Suprapubic skin (tissue), 4 donors: ENCODE results near the gene SPRN. TPM values are rescaled to one million over a fixed set of nuclear protein-coding genes. Genes with fewer than 3 reads are reported as not detected.
A peak's percentile ranks its signal among the peaks of the same experiment; 100 is the strongest.
"Not testable (repeated sequence)": the region's sequence is repeated elsewhere in the genome, so short reads cannot be mapped to it uniquely, and the experiment has no call there.

Experiments
- DNase-seq, 2 donors: peaks; one replicate each; pipeline ENCODE4 v3.0.0-alpha.2; 2019; ENCODE audit warnings: low spot score in 2 of 2
- H3K27ac ChIP-seq: fragments of 200-600 bp; sonication (generic); one replicate; pipeline ENCODE4 v1.5.1; 2019
- H3K27me3 ChIP-seq: fragments of 200-600 bp; sonication (generic); one replicate; pipeline ENCODE4 v1.5.1; 2019
- H3K36me3 ChIP-seq: fragments of 200-600 bp; sonication (generic); one replicate; pipeline ENCODE4 v1.5.1; 2019
- H3K4me1 ChIP-seq: fragments of 200-600 bp; sonication (generic); one replicate; pipeline ENCODE4 v1.5.1; 2019
- H3K4me3 ChIP-seq: fragments of 200-600 bp; sonication (generic); one replicate; pipeline ENCODE4 v1.5.1; 2019; ENCODE audit warnings: mild to moderate bottlenecking
- H3K9me3 ChIP-seq: fragments of 200-600 bp; sonication (generic); one replicate; pipeline ENCODE4 v1.5.1; 2019
- EP300 ChIP-seq: sonication (generic); formaldehyde crosslinking; IDR thresholded peaks from one replicate; pipeline ENCODE4 v1.6.1; 2017; ENCODE audit warnings: antibody characterized with exemption
- POLR2A ChIP-seq, 2 donors: fragments of 450-650 bp; IDR thresholded peaks; one replicate each; pipeline ENCODE4 v1.6.1; 2017; ENCODE audit warnings: antibody characterized with exemption in 2 of 2, mild to moderate bottlenecking in 2 of 2, moderate library complexity in 2 of 2
- POLR2AphosphoS5 ChIP-seq, 3 donors: sonication (generic); formaldehyde crosslinking; IDR thresholded peaks; one replicate each; pipeline ENCODE4 v1.6.1; 2017; ENCODE audit warnings: antibody characterized with exemption in 3 of 3
- whole genome bisulfite sequencing: methylation state at CpG from one replicate; pipeline ENCODE4 v1.1.5; 2018; 5-methylcytosine and 5-hydroxymethylcytosine counted together
- total RNA-seq, 4 donors: library from RNA; depleted of rRNA; stranded (reverse); fragments of >200 nt; gene quantifications; one replicate each; pipeline ENCODE4 v1.1.0, GENCODE V29; 2016
- TF ChIP-seq, protein P1 (sequence below), 2 donors: fragments of 200-600 bp in 1 of 2; fragments of 450-650 bp in 1 of 2; sonication (generic) in 1 of 2; IDR thresholded peaks; one replicate each; pipeline ENCODE4 v1.5.1; 2016 to 2019; ENCODE audit warnings: antibody characterized with exemption in 2 of 2, mild to moderate bottlenecking in 1 of 2, moderate library complexity in 1 of 2

The SPRN gene
- total RNA-seq, 4 donors from 2014 or later, result 0.23 to 0.56 TPM; not detected in 2

DNA sequence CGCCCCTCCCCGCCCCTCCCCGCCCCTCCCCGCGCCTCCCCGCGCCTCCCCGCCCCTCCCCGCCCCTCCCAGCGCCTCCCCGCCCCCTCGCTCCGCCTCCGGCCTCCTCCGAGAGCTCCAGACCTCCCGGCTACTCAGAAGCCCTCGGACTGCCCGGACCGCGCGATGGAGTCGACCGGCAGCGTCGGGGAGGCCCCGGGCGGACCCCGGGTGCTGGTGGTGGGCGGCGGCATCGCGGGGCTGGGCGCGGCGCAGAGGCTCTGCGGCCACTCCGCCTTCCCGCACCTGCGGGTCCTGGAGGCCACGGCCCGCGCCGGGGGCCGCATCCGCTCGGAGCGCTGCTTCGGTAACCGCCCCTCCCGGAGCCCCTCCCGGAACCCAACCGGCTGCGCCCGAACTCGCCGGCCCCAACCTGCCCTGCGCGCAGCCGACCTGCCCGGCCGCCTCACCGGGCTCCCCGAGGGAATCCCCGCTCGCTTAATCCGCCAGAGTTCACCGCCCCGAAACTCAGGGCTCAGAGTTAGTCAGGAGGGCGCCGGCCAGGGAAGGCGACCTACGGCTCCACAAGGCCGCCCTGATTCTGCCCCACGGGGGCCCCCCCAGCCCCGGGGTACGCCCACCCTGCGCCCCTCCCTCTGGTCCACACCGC, 45.1 kb downstream of the SPRN start, which contains the start of gene PAOX:
TSS of gene PAOX (plus strand) at position 111 of the 649 bp plus-strand sequence. CDS start at position 166, 55 bp downstream.
- DNase-seq, result peak in 1 of 2 donors; percentile 85
- TF ChIP-seq, protein P1, sequence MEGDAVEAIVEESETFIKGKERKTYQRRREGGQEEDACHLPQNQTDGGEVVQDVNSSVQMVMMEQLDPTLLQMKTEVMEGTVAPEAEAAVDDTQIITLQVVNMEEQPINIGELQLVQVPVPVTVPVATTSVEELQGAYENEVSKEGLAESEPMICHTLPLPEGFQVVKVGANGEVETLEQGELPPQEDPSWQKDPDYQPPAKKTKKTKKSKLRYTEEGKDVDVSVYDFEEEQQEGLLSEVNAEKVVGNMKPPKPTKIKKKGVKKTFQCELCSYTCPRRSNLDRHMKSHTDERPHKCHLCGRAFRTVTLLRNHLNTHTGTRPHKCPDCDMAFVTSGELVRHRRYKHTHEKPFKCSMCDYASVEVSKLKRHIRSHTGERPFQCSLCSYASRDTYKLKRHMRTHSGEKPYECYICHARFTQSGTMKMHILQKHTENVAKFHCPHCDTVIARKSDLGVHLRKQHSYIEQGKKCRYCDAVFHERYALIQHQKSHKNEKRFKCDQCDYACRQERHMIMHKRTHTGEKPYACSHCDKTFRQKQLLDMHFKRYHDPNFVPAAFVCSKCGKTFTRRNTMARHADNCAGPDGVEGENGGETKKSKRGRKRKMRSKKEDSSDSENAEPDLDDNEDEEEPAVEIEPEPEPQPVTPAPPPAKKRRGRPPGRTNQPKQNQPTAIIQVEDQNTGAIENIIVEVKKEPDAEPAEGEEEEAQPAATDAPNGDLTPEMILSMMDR (IDR thresholded peaks at IDR 0.05), result no peak
- TF ChIP-seq POLR2A (IDR thresholded peaks at IDR 0.05) (no peak), POLR2AphosphoS5 (IDR thresholded peaks at IDR 0.05) (no peak), EP300 (no peak)
- Histone ChIP-seq H3K27ac (peak within 1 kb of the TSS; percentile 82), H3K36me3 (peaks cover 8% of the 10 kb centered on the region), H3K4me1 (peaks cover 20% of the 10 kb centered on the region), H3K9me3 (no peaks in the 10 kb centered on the region), H3K4me3 (peak within 1 kb of the TSS; percentile 92), H3K27me3 (no peaks in the 10 kb centered on the region)
- WGBS, result no CpG with 5 or more reads among the region's 78 CpGs

DNA sequence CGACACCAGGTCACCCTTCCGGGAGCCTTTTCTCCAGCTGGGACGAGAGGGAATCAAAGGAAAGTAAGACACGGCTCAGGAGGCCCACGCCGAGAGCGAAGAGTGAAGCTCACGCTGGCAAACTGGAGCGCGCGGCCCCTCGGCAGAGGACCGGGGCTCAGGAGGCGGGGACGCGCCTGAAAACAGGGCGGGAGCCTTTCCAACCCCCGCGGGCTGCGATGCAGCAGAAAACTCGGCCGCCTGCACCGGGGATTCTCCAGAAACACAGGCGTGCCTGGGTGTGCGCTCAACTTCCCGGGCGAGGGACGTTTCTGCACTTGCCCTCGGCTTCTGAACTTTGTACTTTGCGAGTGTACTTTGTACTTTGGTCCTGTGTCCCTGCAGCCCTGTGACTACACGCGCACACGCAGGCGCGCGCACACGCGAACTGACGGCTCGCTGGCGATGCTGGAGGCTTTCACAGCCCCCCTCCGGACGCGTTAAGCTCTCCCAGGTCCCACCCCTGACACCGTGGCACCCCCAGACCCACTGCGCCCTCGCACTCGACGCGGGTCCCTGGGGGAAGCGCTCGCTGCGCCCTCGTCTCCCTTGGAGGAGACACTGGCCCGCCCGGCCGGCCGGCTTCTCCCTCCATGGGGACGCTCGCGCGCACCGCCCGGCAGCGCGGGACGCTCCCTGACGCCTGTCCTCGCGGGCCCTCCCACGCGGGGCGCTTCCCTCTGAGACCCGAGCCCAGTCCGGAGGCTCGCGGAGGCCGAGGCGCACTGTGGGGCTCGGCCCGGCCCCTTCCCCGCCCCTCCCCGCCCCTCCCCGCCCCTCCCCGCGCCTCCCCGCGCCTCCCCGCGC, 46.0 kb downstream of the SPRN start:
- H3K4me1 ChIP-seq, result peaks cover 26% of the 10 kb centered on the region
- no peaks in the 10 kb centered on the region for H3K27me3 ChIP-seq
- WGBS, result 0% methylated on average over 28 of the region's 90 CpGs
- no peaks in the 10 kb centered on the region for H3K9me3 ChIP-seq
- no peak for TF ChIP-seq POLR2A (IDR thresholded peaks at IDR 0.05)
- no peak for TF ChIP-seq EP300
- TF ChIP-seq, protein P1 (IDR thresholded peaks at IDR 0.05), result no peak
- no peak for TF ChIP-seq POLR2AphosphoS5 (IDR thresholded peaks at IDR 0.05)
- peak overlapping the region; percentile 92 for H3K4me3 ChIP-seq
- peak overlapping the region; percentile 82 for H3K27ac ChIP-seq
- peak in 1 of 2 donors; percentile 83 for DNase-seq
- no peaks in the 10 kb centered on the region for H3K36me3 ChIP-seq

DNA sequence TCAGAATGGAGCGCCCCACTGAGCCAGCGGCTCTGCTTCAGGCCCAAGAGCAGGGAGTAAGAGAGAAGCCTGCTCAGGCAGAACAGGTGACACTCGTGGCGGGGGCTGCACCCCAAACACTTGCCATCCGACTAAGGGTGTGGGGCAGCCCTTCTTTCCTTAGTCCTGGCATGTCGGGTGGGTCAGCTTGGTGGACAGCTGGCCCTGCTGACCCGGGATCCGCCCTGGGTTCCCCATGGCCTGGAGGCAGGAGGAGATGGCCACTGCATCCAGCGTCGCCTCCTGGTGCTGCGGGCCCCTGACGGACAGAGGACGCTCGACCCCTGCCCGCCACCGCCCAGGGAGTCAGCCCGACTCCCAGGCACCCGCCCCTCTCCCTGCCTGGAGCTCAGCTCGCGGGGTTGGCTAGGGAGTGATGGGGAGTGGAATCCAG, 46.6 kb downstream of the SPRN start:
- peak overlapping the region; percentile 92 for H3K4me3 ChIP-seq

DNA sequence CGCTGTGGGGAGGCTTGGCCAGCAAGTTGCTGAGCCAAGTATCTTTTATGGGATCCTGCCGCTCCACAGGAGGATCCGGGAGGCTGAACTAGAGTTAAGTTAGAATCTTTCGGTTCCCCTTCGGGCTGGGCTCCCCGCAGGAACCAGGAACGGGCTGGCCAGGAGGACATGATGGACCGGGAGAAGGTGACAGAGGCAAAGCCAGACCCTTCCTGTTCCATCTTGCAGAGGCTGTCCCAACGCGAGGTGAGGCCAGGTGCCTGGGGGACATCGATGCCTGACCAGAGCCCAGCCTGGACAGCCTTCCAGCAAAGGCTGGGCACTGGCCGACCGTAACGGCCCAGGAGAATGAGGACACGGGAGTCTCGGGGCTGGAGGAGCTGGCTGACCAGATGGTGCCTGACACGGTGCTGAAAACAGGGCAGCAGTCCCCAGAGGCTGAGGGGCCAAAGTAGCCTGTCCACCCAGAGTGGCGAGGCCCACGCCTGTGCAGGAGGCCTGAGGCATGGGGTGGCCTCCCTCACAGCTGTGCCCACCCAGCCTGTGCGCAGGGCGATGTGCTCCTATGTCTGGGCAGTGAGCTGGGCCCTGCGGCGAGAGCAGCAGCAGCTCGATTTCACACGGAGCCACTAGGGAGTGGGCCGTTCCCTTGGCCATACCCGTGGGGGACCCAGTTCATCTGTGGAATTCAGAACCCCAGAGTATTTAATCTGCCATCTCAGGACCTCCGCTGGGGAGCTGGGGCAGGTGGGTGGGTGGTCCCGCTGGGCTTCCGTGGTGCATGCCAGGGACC, 47.2 kb downstream of the SPRN start:
- WGBS, result 60% methylated on average over 3 of the region's 30 CpGs
- Histone ChIP-seq H3K4me3 (no peak overlapping the region), H3K9me3 (no peaks in the 10 kb centered on the region), H3K36me3 (no peaks in the 10 kb centered on the region), H3K27me3 (no peaks in the 10 kb centered on the region), H3K4me1 (peaks cover 32% of the 10 kb centered on the region), H3K27ac (no peak overlapping the region)
- DNase-seq, result no peak
- TF ChIP-seq POLR2A (IDR thresholded peaks at IDR 0.05) (no peak), POLR2AphosphoS5 (IDR thresholded peaks at IDR 0.05) (no peak), EP300 (no peak)
- TF ChIP-seq, protein P1 (IDR thresholded peaks at IDR 0.05), result no peak

More for the DNA sequence above, 46.6 kb downstream of the SPRN start:
- TF ChIP-seq, protein P1 (IDR thresholded peaks at IDR 0.05), result no peak
- TF ChIP-seq EP300 (no peak), POLR2AphosphoS5 (IDR thresholded peaks at IDR 0.05) (no peak), POLR2A (IDR thresholded peaks at IDR 0.05) (no peak)
- H3K4me1 ChIP-seq, result peaks cover 26% of the 10 kb centered on the region
- DNase-seq, result no peak
- H3K27me3 ChIP-seq, result no peaks in the 10 kb centered on the region
- 50% methylated on average over 4 of the region's 20 CpGs for WGBS
- no peaks in the 10 kb centered on the region for H3K9me3 ChIP-seq
- H3K36me3 ChIP-seq, result no peaks in the 10 kb centered on the region
- H3K27ac ChIP-seq, result peak overlapping the region; percentile 82

DNA sequence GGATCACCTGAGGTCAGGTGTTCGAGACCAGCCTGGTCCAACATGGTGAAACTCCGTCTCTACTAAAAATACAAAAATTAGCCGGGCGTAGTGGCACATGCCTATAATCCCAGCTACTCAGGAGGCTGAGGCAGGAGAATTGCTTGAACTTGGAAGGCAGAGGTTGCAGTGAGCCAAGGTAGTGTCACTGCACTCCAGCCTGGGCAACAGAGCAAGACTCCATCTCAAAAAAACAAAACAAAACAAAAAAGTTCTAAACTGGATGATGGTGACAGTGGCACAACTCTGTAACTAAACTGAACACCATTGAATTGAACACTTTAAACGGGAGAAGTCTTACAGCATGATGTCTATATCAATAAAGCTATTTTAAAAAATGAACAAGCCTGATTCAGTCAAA, 48.2 kb downstream of the SPRN start:
- H3K27me3 ChIP-seq, H3K27ac ChIP-seq, DNase-seq, H3K4me3 ChIP-seq, H3K9me3 ChIP-seq, H3K36me3 ChIP-seq: not testable (repeated sequence)
- H3K4me1 ChIP-seq, result peaks cover 42% of the 10 kb centered on the region
- 85% methylated on average over 5 of the region's 5 CpGs for WGBS
